ENCODE data around the gene ATP2B3. TPM values are rescaled to one million over a fixed set of nuclear protein-coding genes. Genes with fewer than 3 reads are reported as not detected.

ATP2B3 gene
- total RNA-seq, 1 donor from 2014 or later = 7.2 TPM

GRCh38 chrX:153537526-153538295 lies 20.3 kb downstream of the ATP2B3 start:
- DNase-seq = no peak

GRCh38 chrX:153538424-153538823 lies 21.0 kb downstream of the ATP2B3 start:
- no peak for DNase-seq

GRCh38 chrX:153539171-153539978 lies 21.9 kb downstream of the ATP2B3 start:
- peak; percentile 44 for DNase-seq

GRCh38 chrX:153539979-153540358 lies 22.5 kb downstream of the ATP2B3 start:
- DNase-seq = no peak

GRCh38 chrX:153544727-153545126 lies 27.3 kb downstream of the ATP2B3 start:
- no peak for DNase-seq

GRCh38 chrX:153546386-153546785 lies 28.9 kb downstream of the ATP2B3 start:
- no peak for DNase-seq

- no peak for DNase-seq
Measured at GRCh38 chrX:153547195-153547594, 29.8 kb downstream of the ATP2B3 start.

- no peak for DNase-seq
Measured at GRCh38 chrX:153549231-153549630, 31.8 kb downstream of the ATP2B3 start.

- no peak for DNase-seq
Measured at GRCh38 chrX:153549807-153550206, 32.4 kb downstream of the ATP2B3 start.

GRCh38 chrX:153551135-153551534 lies 33.7 kb downstream of the ATP2B3 start:
- DNase-seq = no peak

- DNase-seq = peak; percentile 76
Measured at GRCh38 chrX:153554519-153555167, 37.2 kb downstream of the ATP2B3 start.

- no peak for DNase-seq
Measured at GRCh38 chrX:153556767-153557166, 39.3 kb downstream of the ATP2B3 start.

- DNase-seq = no peak
Measured at GRCh38 chrX:153557618-153558355, 40.3 kb downstream of the ATP2B3 start.

GRCh38 chrX:153560000-153560399 lies 42.6 kb downstream of the ATP2B3 start:
- DNase-seq = no peak

- DNase-seq = no peak
Measured at GRCh38 chrX:153560466-153560865, 43.0 kb downstream of the ATP2B3 start.

GRCh38 chrX:153561337-153561736 lies 43.9 kb downstream of the ATP2B3 start:
- no peak for DNase-seq

- no peak for DNase-seq
Measured at GRCh38 chrX:153562546-153562945, 45.1 kb downstream of the ATP2B3 start.

- DNase-seq = no peak
Measured at GRCh38 chrX:153564047-153564606, 46.7 kb downstream of the ATP2B3 start.

- DNase-seq = no peak
Measured at GRCh38 chrX:153565996-153566580, 48.6 kb downstream of the ATP2B3 start.

- no peak for DNase-seq
Measured at GRCh38 chrX:153568451-153569011, 51.1 kb downstream of the ATP2B3 start.

GRCh38 chrX:153569475-153569874 lies 52.0 kb downstream of the ATP2B3 start:
- DNase-seq = no peak

Measured in occipital lobe (tissue), 2 donors.